Sigmoid colon (tissue), 4 donors: ENCODE measurements around the gene DSCAM.

ENCODE experiments used
- CTCF ChIP-seq, 4 experiments: fragments of 450-650 bp in 3 of 4; fragments of 200-600 bp in 1 of 4; IDR thresholded peaks; one replicate each; pipeline ENCODE4 v1.5.1; 2016 to 2019; ENCODE audit warnings: antibody characterized with exemption in 4 of 4, mild to moderate bottlenecking in 3 of 4, moderate library complexity in 2 of 4
- POLR2AphosphoS5 ChIP-seq, 4 donors: sonication (generic); formaldehyde crosslinking; IDR thresholded peaks; one replicate each; pipeline ENCODE4 v1.6.1; 2017; ENCODE audit warnings: antibody characterized with exemption in 4 of 4

- TF ChIP-seq CTCF (IDR thresholded peaks at IDR 0.05), result no peak
- TF ChIP-seq POLR2AphosphoS5 (IDR thresholded peaks at IDR 0.05), result no peak
Measured at GRCh38 chr21:40408561-40408960, 438.4 kb downstream of the DSCAM start.
